Kasumi-1 (cell line): ENCODE data around the gene ENPP3.
"Not testable (repeated sequence)": the region's sequence is repeated elsewhere in the genome, so short reads cannot be mapped to it uniquely, and the experiment has no call there.

ENCODE experiments used
- DNase-seq, 2 experiments: peaks; one replicate each; lab custom pipeline; 2025; lab: John Stamatoyannopoulos, UW

Gene ENPP3

DNA sequence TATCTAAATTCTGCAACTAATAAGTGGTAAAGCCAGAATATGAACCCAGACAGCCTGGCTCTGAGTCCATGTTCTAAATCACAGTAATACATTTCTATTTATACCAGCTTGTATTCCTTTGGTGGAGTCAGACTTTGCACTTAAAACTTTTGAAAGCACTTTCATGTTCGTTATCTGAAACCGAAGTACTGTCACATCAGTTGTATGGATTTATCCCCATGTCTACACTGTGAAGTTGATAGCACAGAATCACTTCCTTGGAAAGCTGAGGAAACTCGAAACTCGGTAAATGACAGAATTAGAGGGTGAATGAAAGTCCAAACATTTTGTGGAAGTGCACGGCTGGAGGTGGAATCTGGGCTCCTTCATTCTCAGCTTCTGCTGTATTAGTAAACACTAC, 102.0 kb downstream of the ENPP3 start:
- DNase-seq, result no peak

- no peak for DNase-seq
Observed at GRCh38 chr6:131740161-131740560, 103.1 kb downstream of the ENPP3 start.

- DNase-seq, result peak; percentile 40 to 51
Observed at GRCh38 chr6:131741688-131742393, 104.7 kb downstream of the ENPP3 start.

DNA sequence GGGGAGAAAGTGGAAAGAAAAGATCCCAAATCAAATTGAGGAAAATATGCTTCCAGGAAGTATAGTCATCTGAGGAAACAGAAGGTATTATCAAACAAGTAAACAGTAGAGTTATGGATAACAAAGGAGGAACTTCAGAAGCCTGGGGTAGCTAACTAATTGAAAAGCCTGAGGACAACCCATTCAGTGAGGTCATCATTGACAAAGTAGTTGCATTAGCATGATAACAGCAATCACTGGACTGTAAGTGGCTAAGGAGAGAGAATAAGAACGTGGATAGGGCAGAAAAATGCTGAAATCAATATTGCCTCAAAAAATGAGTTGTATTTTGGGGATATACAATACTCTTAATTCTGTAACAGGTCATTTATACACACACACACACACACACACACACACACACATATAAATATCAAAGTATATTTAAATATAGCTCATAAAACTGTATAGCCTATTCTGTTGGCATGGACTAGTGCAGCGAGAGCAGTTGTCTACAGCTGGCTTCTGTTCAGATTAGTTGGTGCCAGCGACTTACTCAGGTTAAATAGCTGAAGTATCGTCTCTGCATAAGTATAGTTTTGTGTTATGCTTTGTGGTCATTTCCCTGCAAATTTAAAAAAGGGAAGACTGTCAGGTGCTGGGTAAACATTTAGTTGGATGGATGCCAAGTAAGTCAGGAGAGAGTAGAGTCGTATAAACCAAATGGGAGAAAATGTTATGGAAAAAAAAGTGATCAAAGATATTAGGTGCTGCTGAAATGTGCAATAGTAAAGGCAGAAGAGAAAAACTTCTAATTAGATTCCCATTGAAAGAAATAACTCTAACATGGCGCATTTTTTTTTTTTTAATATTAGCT, 107.6 kb downstream of the ENPP3 start:
- no peak for DNase-seq

DNA sequence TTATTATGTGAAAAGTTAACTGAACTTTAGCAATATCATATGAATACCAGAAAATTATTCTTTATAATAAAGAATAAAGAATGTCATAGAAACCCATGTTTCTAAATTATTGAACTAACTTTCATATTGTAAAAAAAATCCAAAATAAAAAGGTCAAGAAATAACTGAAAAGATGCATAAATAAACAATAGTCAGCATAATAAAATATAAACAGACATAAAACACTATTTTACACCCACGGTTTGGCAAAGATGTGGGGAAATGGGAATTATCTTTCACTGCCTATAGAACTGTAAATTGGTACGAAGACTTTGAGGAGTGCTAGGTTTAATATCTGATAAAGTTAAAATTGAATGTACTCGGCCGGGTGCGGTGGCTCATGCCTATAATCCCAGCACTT, 108.4 kb downstream of the ENPP3 start:
- DNase-seq, result no peak

DNA sequence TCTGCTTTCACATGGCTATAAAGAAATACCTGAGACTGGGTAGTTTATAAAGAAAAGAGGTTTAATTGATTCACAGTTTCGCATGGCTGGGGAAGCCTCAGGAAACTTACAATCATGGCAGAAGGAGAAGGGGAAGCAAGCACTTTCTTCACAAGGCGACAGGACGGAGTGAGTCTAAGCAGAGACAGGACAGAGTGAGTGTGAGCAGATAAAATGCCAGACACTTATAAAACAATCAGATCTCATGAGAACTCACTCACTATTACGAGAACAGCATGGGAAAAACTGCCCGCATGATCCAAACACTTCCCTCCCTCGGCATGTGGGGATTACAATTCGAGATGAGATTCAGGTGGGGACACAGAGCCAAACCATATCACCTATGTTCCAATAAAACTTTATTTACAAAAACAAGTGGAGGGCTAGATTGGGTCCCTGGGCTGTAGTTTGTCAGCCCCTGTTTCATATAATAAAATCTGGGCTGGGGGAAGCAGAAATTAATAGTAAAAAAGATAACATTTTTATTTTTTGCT, 110.8 kb downstream of the ENPP3 start:
- DNase-seq, result no peak

DNA sequence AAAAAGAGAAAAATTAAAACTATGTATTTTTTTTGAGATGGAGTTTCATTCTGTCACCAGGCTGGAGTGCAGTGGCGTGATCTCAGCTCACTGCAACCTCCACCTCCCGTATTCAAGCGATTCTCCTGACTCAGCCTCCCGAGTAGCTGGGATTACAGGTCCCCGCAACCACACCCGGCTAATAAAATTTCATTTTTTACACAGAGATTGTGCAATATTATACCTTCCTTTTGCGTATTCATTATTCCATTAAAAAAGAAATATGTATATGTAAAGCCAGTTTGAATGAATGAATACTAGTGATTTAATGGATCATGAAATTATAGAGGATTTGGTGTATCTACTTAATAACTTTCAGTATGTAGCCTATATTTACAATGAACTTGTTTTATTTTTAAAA, 111.9 kb downstream of the ENPP3 start:
- DNase-seq, result no peak

DNA sequence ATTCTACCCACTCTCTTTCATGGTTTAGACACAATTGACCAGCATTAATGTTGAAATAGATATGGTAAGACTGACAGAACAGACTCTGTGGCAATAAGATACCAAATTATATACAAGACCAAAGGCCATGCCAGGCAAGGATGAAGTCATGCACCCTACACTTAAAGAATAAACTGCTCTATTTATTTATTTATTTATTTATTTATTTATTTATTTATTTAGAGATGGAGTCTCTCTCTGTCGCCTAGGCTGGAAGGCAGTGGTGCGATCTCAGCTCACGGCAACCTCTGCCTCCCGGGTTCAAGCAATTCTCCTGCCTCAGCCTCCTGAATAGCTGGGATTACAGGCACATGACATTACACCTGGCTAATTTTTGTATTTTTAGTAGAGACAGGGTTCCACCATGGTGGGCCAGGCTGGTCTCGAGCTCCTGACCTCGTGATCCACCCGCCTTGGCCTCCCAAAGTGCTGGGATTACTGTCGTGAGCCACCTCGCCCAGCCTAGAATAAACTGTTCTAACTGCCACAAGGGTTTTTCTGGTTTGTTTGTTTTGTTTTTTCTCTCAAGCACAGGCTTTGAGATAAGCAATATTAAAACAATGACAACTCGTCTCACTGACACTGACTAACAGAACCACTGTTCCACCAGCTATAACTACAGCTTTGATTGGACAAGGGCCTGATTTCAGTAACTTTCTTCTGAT, 114.1 kb downstream of the ENPP3 start:
- DNase-seq, result not testable (repeated sequence)

DNA sequence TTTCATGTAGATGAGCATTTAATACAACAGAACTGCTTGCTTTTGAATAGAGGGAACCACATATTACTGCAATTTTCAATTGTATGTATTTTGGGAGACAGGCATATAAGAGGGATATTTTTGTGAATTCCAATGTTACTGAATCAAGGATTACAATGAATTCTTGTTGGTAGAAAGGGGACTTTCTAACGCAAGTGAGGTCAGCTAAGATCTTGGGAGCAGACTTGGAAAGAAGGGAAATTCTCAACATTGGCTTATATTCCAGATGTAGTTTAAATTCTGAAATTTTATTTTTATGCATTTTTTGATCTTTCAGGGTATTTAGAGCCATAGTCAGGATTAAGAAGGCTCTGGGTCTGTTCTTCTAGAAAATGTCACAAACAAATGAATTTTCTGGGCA, 117.0 kb downstream of the ENPP3 start:
- no peak for DNase-seq

DNA sequence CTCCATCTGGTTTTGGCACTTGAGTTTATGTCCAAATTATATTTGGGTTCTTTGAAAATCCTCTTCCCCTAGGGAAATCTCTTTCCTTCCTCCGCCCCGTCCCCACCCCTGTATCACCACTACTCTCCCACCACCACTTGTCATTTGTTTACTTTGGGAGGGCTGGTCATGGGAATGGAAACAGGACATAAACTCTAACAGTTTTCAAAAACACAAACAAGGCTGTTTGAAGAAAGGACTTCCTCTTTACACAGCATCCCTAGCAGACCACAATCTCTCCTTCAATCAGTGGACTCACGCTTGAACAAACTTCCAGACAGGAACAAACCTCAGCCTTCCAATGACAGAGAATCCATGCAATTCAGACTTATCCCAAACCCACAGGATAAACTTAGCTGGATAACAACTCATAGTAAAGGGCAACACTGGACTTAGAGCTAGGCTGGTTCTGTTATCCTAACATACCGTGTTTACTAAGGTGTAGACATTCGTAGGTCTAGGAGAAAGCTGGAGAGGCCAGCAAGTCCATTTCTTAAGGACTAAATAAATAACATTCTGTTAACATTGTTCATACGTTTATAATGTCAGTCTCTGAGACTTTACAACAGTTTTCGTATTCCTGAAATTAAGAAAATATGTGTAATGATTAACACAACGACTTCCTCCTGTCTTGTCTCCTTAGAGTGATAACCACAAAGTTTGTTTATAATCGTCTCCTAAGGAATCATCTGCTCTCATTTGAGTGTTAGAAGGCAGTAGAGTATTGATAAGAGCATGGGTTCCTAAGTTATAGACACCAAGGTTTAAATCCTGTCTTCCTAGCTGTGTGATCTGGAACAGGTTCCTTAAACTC, 117.8 kb downstream of the ENPP3 start:
- no peak for DNase-seq

DNA sequence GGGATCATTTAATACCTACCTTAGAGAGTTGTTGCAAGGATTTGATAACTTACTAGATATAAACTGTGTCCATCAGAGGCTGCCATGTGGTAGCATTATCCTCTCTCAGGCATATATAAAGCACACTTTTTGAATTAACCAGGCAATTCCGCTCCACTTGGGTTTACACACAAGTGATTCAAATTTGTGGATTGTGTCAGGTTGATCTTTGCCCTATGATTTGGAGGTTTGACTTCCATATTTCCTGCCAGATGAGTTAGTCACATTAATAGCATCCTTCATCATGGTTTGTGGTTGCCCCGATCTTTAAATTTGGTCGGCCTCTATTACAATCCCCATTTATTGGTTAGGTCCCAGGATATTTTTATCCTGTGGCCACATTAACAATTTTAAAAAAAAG, 118.5 kb downstream of the ENPP3 start:
- DNase-seq, result no peak

DNA sequence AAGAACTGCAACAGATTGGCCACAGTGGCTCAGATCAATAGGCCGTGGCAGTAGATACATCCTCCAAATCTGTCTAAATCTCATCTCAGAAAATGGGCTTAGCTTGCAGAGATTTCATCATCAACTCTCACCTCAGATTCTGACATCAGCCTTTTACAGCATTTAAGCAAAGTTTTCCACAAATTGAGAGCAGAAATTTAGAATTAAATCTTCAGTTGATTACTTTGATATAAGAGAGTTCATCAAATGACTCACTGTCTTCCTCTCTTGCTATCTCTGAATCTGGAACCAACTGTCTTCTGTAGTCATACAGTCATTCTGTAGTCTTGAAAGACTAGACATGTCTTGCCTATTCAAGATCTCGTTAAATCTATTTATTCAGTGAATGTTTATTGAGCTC, 118.9 kb downstream of the ENPP3 start:
- no peak for DNase-seq

- DNase-seq, result no peak
Observed at GRCh38 chr6:131758920-131759319, 121.8 kb downstream of the ENPP3 start.

GRCh38 chr6:131761060-131761761, 124.1 kb downstream of the ENPP3 start:
- no peak for DNase-seq

DNA sequence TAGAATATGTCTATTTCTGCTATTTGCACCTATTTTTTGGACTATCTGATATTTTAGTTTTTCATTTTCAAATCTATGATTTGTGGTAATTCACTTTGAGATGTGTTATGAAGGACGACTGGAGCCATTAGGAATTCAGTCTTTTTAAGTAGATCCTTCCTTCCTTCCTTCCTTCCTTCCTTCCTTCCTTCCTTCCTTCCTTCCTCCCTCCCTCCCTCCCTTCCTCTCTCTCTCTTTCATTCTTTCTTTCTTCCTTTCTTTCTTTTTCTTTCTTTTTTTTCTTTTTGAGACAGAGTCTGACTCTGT, 124.6 kb downstream of the ENPP3 start:
- DNase-seq, result no peak

GRCh38 chr6:131762984-131763383, 125.9 kb downstream of the ENPP3 start:
- DNase-seq, result no peak

DNA sequence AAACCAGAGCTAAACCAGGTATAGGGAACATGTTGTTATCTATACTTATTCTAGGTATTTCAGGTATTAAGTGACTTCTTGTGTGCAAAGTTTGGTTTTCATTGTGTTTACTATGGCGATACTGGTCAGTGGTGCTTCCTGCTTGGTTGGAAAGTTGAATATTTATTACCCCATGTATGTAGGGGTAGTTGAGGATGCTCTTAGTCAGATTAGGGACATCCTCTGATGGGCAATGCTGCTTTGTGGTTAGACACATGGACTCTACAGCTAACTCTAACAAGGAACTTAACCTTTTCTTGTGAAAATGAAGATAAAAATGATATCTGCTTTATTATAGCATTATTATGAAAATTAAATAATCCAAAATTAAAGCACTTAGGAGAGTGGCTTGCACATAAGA, 126.6 kb downstream of the ENPP3 start:
- DNase-seq, result no peak

DNA sequence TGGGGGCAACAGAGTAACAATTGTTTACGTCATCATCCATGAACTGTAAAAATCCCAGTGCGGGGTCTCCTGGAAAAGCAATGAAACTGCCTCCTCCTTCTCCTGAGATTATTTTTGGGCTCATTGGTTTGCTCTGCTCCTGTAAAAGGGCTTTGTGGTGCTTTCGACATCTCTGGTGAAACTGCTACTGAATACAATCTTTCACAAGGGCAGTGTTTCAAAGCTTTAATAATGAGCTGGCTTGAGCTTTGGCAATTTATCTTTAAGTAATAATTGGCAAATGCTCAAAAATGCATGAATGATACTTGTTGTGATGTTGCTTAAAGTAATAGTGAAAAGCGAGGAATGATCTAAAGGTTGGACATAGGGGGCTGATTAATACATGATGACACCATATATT, 127.2 kb downstream of the ENPP3 start:
- no peak for DNase-seq

DNA sequence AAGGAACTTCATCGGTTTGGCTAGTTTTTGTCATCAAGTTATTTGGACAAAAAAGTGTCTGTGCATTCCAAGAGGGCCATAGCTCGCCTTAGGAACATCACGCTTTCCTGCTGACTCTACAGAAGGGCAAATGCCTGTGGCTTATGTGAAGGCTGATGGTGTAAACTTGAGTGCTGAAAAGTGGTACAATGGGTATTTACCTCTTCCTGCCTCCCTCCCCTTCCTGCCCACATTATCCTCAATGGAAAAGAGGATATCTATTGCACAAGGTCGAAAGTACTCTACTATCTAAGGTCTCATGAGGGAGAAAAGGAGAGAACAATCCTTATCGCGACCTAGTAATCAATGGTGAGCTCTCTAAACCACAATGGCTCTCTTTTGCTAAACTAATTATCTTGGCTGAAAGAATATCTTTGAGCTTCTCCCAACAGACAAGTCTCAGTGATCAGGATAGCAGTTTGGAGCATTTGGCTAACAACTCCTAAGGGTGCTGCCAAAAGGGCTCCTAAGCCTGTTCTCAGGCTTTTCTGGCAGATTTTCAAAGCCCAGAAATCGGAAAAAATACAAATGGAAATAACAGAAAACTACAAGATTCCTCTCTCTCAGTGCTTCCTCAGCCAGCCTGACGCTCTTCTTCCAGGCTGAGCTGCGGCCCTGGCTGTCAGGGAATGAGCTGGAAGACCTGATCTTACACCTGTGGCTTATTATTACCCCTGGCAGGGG, 128.1 kb downstream of the ENPP3 start:
- no peak for DNase-seq

GRCh38 chr6:131765804-131766135, 128.7 kb downstream of the ENPP3 start:
- DNase-seq, result no peak

GRCh38 chr6:131766631-131767030, 129.5 kb downstream of the ENPP3 start:
- no peak for DNase-seq
